Measurements from ENCODE around the gene NEBL.

- TF ChIP-seq CTCF (IDR thresholded peaks at IDR 0.05), result no peak
- TF ChIP-seq POLR2AphosphoS5 (IDR thresholded peaks at IDR 0.05; ENCODE audit: low read depth, low read length), result no peak
- no peak for TF ChIP-seq REST (IDR thresholded peaks at IDR 0.05; ENCODE audit: insufficient read depth in 1 of 2, low read depth in 2 of 2, low read length in 1 of 2)
These were observed 11.4 kb downstream of the NEBL start for GRCh38 chr10:20885678-20886077.

All from Panc1 (cell line).